ENCODE data around the gene PRPF19.
A peak's percentile ranks its signal among the peaks of the same experiment; 100 is the strongest.

- peak; percentile 79 for TF ChIP-seq CTCF (conservative IDR thresholded peaks at IDR 0.05; ENCODE audit: low read length)
- no peak for TF ChIP-seq EZH2phosphoT487 (IDR thresholded peaks at IDR 0.05; ENCODE audit: borderline replicate concordance, low read depth, low read length)
Measured at GRCh38 chr11:60887556-60887955, 18.8 kb downstream of the PRPF19 start.

Measured in OCI-LY7 (cell line).